Left ventricle myocardium superior (tissue), 1 donor: ENCODE results near the gene NMRK1. TPM values are rescaled to one million over a fixed set of nuclear protein-coding genes. Genes with fewer than 3 reads are reported as not detected.
A peak's percentile ranks its signal among the peaks of the same experiment; 100 is the strongest.

ENCODE experiments used
- ATAC-seq: fragments of 200-7000 bp; cut with Tn5 transposase; one replicate; pipeline ENCODE4 v1.9.1; 2020; ENCODE audit warnings: mild to moderate bottlenecking, moderate library complexity
- DNase-seq: peaks from one replicate; pipeline ENCODE4 v3.0.0-alpha.2; 2020
- intact Hi-C: fragments of 100-400 bp; cut with micrococcal nuclease; formaldehyde crosslinking; loops from one replicate; pipeline ENCODE4 v1.11.0; 2022
- total RNA-seq: library from RNA; stranded (reverse); fragmentation: NEBNext Ultra II Directional; extraction: Animal tissue kit (Norgen Biotek cat#: 25700); gene quantifications from one replicate; pipeline ENCODE4 v1.2.1, GENCODE V29; 2021
- donor health status: DM: no; HTN: yes; CAD: no; lungs with severe emphysema.

NMRK1 gene
- total RNA-seq, 1 donor from 2014 or later: 18.2 TPM

- no peak for DNase-seq
- ATAC-seq: no peak
- intact Hi-C loops: no loop called here
Measured at GRCh38 chr9:75105019-75105540, 17.1 kb upstream of the NMRK1 start.

- ATAC-seq (no peak), DNase-seq (no peak)
- intact Hi-C loops: no loop called here
Measured at GRCh38 chr9:75104607-75105006, 16.7 kb upstream of the NMRK1 start.

DNA sequence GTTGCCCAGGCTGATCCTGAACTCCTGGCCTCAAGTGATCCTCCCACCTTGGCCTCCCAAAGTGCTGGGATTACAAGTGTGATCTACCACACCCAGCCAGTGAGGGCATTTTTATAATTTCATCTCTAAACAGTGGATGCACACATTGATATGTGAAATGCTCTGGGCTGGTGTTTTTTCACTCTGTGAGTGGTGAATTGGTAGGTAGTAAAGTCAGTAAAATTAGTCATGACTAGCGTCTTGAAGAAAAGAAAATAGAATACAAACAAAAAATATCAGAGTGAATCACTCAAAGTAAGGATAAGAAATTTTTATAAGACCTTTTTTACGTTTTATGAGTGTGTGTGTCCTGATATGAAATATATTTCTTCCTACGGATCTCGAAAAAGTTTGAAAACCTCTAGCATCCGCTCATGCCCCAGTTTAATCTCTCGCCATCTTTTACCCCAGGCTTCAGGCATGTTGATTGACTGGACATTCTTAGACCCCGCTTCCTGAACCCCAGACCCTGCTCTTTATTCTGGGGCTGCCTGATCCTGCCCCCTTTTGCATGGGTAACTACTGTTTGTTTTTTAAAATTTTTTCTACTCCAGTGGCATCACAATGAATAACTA lies 14.3 kb upstream of the NMRK1 start:
- no peak for DNase-seq
- no peak for ATAC-seq

GRCh38 chr9:75101004-75101588 lies 13.1 kb upstream of the NMRK1 start:
- intact Hi-C loops: no loop called here
- no peak for DNase-seq
- ATAC-seq: no peak

More for the DNA sequence above, 14.3 kb upstream of the NMRK1 start:
- intact Hi-C loops: no loop called here

GRCh38 chr9:75096796-75097195 lies 8.8 kb upstream of the NMRK1 start:
- DNase-seq: no peak
- intact Hi-C loops: no loop called here
- ATAC-seq: no peak

GRCh38 chr9:75092766-75093165 lies 4.8 kb upstream of the NMRK1 start:
- ATAC-seq: no peak

GRCh38 chr9:75090579-75090978 lies 2.6 kb upstream of the NMRK1 start:
- intact Hi-C loops: no loop called here
- DNase-seq (no peak), ATAC-seq (no peak)

More at GRCh38 chr9:75092766-75093165, 4.8 kb upstream of the NMRK1 start:
- intact Hi-C loops: no loop called here
- DNase-seq: no peak

- DNase-seq (no peak), ATAC-seq (no peak)
- intact Hi-C loops: no loop called here
Measured at GRCh38 chr9:75089373-75089766, 1.4 kb upstream of the NMRK1 start.

GRCh38 chr9:75088646-75089372 lies 854 bp upstream of the NMRK1 start:
- ATAC-seq (peak; percentile 34), DNase-seq (peak; percentile 77)
- intact Hi-C loops: no loop called here

GRCh38 chr9:75087289-75087823 lies 599 bp downstream of the NMRK1 start:
- DNase-seq (no peak), ATAC-seq (no peak)
- intact Hi-C loops: no loop called here

- ATAC-seq: no peak
- peak; percentile 33 for DNase-seq
- intact Hi-C loops: no loop called here
Measured at GRCh38 chr9:75086541-75087288, 1.2 kb downstream of the NMRK1 start.

DNA sequence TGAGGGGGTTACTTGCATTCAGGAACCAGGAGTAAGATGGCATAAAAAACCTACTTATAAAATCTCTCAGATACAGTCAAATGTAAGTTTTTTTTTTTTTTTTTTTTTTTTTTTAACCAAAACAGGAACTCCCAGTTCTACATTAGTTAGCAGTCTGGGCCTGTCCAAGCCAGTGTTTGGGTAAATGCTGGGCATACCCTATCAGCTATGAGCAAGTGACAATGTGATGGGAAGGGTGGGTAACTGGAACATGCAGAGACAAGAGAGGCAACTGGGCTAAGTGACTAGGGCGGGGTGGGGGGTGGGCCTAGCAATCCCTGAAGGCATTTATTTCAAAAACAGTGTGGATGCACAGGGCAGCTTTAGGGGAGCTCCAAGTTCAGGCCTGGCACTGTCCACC lies 2.3 kb downstream of the NMRK1 start:
- intact Hi-C loops: no loop called here
- ATAC-seq (no peak), DNase-seq (no peak)

- DNase-seq: no peak
- intact Hi-C loops: no loop called here
- ATAC-seq: no peak
Measured at GRCh38 chr9:75084081-75084672, 3.8 kb downstream of the NMRK1 start.

GRCh38 chr9:75083188-75083970 lies 4.6 kb downstream of the NMRK1 start:
- DNase-seq: peak; percentile 51
- intact Hi-C loops: no loop called here
- peak; percentile 37 for ATAC-seq

DNA sequence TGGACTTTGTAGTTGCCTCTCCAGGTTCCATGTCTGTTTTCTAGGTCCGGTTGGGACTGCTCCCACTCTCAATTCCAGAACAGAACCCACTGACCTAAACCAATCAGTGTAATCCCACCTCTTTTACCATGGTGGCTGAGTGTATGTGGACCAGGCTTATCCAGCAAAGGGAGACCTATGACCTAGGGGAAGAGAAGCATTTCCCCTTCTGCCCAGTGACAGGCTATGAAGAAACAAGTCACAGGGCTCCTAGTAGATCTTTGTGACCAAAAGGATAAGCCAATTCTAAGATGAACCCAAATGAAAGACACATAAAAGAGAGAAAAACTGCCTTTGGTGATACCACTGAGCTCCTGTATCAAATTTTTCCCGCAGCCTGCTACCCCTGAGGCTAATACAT lies 6.3 kb downstream of the NMRK1 start:
- DNase-seq: no peak
- no peak for ATAC-seq
- intact Hi-C loops: no loop called here

DNA sequence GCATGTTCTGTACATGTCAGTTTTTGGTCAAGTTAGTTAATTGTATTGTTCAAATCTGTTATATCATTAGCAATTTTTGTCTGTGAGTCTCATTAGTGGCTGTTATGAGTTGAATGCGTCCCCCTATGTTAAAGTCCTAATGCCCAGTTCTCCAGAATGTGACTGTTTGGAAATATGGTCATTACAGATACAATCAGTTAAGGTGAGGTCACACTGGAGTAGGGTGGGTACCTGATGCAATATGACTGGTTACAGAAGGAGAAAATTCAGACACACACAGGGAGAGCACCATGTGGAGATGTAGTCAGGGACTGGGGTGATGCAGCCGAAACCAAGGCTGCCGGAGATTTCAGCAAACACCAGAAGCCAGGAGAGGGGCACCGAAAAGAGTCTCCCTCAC lies 15.1 kb downstream of the NMRK1 start:
- DNase-seq: no peak
- intact Hi-C loops: loop anchor here (10.0 kb wide), 1 partner anchor 48 kb away; the partner anchor contains the start of gene CARNMT1
- no peak for ATAC-seq

DNA sequence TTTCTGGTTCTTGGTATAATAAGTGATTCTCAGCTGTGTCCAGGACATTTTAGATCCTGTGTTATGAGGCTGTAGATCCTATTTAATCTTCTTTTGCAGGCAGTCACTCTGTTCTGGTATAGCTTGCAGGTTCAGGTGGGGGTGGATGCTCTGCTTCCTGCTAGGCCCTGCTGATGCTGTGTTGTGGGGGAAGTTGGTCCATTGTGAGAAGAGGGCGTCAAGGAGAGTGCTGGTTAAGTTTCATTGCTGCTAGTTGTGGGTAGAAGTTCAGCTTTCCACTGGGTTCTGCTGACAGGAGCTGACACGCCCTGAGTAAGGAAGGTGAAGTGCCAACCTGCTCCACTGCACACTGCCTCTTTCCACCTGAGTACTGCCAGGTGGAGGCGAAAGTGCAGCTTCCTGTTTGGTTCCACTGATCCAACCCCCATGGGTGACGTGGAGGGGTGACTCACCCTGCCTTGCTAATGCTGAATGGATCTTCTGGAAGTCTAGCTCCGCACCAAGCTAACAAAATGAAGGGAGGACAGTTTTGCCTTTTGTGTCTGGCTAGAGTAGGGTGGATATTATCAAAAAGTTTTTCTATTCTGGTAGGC lies 16.3 kb downstream of the NMRK1 start:
- intact Hi-C loops: loop anchor here (10.0 kb wide), 1 partner anchor 47 kb away; the partner anchor contains the start of gene CARNMT1
- ATAC-seq: no peak
- DNase-seq: no peak

GRCh38 chr9:75069171-75069570 lies 18.8 kb downstream of the NMRK1 start:
- intact Hi-C loops: no loop called here
- DNase-seq (no peak), ATAC-seq (no peak)
